Measurements from ENCODE around the gene TRIM17. TPM values are rescaled to one million over a fixed set of nuclear protein-coding genes. Genes with fewer than 3 reads are reported as not detected.

The TRIM17 gene
- total and polyA plus RNA-seq, 2 of the 8 experiments (the other 6 are each of a cell fraction or from before 2014, with no cell fraction given), result 1.1 to 2.2 TPM

DNA sequence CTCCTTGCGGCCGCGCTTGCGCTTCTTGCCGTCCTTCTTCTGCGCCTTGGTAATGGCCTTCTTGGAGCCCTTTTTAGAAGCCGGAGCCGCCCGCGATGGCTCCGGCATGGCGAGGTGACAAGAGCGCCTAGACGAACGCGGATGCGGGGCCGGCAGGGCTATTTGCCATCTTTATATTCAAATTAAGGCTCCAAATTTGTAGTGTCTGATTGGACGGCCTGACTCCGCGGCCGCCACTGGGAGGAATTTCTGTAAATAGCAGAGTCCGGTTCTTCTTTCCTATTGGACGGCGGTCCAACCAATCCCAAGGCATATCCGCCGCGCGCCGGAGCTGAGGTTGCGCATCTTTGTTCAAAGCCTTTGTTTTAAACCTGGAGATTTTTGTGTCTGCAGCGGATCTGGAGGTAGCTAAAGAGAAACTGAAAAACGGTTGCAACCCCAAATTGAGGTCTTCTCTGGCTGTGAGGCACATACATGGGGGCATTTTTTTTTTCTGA is 47.9 kb upstream of the TRIM17 start (continued):
- TF ChIP-seq, protein P1, sequence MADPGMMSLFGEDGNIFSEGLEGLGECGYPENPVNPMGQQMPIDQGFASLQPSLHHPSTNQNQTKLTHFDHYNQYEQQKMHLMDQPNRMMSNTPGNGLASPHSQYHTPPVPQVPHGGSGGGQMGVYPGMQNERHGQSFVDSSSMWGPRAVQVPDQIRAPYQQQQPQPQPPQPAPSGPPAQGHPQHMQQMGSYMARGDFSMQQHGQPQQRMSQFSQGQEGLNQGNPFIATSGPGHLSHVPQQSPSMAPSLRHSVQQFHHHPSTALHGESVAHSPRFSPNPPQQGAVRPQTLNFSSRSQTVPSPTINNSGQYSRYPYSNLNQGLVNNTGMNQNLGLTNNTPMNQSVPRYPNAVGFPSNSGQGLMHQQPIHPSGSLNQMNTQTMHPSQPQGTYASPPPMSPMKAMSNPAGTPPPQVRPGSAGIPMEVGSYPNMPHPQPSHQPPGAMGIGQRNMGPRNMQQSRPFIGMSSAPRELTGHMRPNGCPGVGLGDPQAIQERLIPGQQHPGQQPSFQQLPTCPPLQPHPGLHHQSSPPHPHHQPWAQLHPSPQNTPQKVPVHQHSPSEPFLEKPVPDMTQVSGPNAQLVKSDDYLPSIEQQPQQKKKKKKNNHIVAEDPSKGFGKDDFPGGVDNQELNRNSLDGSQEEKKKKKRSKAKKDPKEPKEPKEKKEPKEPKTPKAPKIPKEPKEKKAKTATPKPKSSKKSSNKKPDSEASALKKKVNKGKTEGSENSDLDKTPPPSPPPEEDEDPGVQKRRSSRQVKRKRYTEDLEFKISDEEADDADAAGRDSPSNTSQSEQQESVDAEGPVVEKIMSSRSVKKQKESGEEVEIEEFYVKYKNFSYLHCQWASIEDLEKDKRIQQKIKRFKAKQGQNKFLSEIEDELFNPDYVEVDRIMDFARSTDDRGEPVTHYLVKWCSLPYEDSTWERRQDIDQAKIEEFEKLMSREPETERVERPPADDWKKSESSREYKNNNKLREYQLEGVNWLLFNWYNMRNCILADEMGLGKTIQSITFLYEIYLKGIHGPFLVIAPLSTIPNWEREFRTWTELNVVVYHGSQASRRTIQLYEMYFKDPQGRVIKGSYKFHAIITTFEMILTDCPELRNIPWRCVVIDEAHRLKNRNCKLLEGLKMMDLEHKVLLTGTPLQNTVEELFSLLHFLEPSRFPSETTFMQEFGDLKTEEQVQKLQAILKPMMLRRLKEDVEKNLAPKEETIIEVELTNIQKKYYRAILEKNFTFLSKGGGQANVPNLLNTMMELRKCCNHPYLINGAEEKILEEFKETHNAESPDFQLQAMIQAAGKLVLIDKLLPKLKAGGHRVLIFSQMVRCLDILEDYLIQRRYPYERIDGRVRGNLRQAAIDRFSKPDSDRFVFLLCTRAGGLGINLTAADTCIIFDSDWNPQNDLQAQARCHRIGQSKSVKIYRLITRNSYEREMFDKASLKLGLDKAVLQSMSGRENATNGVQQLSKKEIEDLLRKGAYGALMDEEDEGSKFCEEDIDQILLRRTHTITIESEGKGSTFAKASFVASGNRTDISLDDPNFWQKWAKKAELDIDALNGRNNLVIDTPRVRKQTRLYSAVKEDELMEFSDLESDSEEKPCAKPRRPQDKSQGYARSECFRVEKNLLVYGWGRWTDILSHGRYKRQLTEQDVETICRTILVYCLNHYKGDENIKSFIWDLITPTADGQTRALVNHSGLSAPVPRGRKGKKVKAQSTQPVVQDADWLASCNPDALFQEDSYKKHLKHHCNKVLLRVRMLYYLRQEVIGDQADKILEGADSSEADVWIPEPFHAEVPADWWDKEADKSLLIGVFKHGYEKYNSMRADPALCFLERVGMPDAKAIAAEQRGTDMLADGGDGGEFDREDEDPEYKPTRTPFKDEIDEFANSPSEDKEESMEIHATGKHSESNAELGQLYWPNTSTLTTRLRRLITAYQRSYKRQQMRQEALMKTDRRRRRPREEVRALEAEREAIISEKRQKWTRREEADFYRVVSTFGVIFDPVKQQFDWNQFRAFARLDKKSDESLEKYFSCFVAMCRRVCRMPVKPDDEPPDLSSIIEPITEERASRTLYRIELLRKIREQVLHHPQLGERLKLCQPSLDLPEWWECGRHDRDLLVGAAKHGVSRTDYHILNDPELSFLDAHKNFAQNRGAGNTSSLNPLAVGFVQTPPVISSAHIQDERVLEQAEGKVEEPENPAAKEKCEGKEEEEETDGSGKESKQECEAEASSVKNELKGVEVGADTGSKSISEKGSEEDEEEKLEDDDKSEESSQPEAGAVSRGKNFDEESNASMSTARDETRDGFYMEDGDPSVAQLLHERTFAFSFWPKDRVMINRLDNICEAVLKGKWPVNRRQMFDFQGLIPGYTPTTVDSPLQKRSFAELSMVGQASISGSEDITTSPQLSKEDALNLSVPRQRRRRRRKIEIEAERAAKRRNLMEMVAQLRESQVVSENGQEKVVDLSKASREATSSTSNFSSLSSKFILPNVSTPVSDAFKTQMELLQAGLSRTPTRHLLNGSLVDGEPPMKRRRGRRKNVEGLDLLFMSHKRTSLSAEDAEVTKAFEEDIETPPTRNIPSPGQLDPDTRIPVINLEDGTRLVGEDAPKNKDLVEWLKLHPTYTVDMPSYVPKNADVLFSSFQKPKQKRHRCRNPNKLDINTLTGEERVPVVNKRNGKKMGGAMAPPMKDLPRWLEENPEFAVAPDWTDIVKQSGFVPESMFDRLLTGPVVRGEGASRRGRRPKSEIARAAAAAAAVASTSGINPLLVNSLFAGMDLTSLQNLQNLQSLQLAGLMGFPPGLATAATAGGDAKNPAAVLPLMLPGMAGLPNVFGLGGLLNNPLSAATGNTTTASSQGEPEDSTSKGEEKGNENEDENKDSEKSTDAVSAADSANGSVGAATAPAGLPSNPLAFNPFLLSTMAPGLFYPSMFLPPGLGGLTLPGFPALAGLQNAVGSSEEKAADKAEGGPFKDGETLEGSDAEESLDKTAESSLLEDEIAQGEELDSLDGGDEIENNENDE (IDR thresholded peaks at IDR 0.05; ENCODE audit: insufficient replicate concordance, low read length), result no peak
- TF ChIP-seq EGR1 (IDR thresholded peaks at IDR 0.05; ENCODE audit: borderline replicate concordance, low read depth, low read length), result no peak
- TF ChIP-seq KDM1A (IDR thresholded peaks at IDR 0.05; ENCODE audit: borderline replicate concordance, low read length), result no peak
- TF ChIP-seq GABPA (IDR thresholded peaks at IDR 0.05; ENCODE audit: borderline replicate concordance, insufficient read depth, low read length), result no peak
- TF ChIP-seq RXRA (IDR thresholded peaks at IDR 0.05; ENCODE audit: insufficient read depth, low read depth, low read length), result no peak
- TF ChIP-seq PHF8 (conservative IDR thresholded peaks at IDR 0.05; ENCODE audit: low read depth, low read length), result peak; percentile 17; the same call in 1 of the 2 replicates
- TF ChIP-seq NRF1 (IDR thresholded peaks at IDR 0.05; ENCODE audit: low read depth, low read length), result peak; percentile 36; the same call in 1 of the 2 replicates
- no peak for TF ChIP-seq SIRT6 (IDR thresholded peaks at IDR 0.05; ENCODE audit: low read length)
- no peak for TF ChIP-seq MAFK (IDR thresholded peaks at IDR 0.05; ENCODE audit: low read depth, low read length)
- TF ChIP-seq TCF12 (IDR thresholded peaks at IDR 0.05; ENCODE audit: low read depth, low read length), result no peak
- no peak for TF ChIP-seq POLR2AphosphoS5 (IDR thresholded peaks at IDR 0.05; ENCODE audit: low read depth, low read length)
